ENCODE results near the gene UAP1. TPM values are rescaled to one million over a fixed set of nuclear protein-coding genes. Genes with fewer than 3 reads are reported as not detected.
A peak's percentile ranks its signal among the peaks of the same experiment; 100 is the strongest.

The UAP1 gene
- total and polyA plus RNA-seq, 2 experiments from 2014 or later: 406 to 534 TPM

DNA sequence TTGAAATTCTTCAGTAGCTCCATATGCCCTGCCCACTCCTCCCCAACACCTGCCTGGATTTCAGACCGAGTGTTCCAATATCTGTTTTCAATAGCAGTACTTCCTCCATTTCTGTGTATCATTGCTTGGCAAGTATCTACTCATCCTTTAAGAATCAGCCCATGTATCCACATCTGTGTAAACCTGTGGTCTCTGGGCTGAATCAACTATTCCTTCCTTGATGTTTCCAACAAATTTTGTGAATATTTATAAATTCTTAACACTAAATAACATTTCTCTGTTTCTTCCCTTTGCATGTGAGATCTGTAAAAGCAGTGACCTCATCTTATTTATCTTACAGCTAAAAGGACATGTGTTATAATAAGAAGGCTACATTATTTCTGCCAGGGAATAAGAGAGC is 26.0 kb upstream of the UAP1 start:
- in situ Hi-C loops (cut with MboI): no loop called here
- Histone ChIP-seq H3K79me2 (ENCODE audit: insufficient read depth) (no peaks in the 10 kb centered on the region; the same call in 1 of the 2 replicates), H3K27me3 (replicated peaks; ENCODE audit: insufficient read depth) (no peaks in the 10 kb centered on the region), H3K9me3 (ENCODE audit: low read depth) (no peaks in the 10 kb centered on the region), H3K36me3 (ENCODE audit: low read depth) (no peaks in the 10 kb centered on the region), H3K4me2 (ENCODE audit: unreplicated experiment) (no peak overlapping the region), H4K20me1 (ENCODE audit: insufficient read depth) (no peaks in the 10 kb centered on the region), H3K4me3 (no peak overlapping the region), H2AFZ (no peak overlapping the region), H3F3A (ENCODE audit: insufficient read depth) (peaks cover 53% of the 10 kb centered on the region), H3K27ac (peak overlapping the region; percentile 92; the same call in 1 of the 2 replicates), H3K9me2 (ENCODE audit: insufficient read depth) (no peaks in the 10 kb centered on the region), H3K4me1 (ENCODE audit: insufficient read depth) (peaks cover 48% of the 10 kb centered on the region), H3K9ac (no peak overlapping the region)
- TF ChIP-seq EZH2 (IDR thresholded peaks at IDR 0.05; ENCODE audit: insufficient read depth, poor library complexity, severe bottlenecking) (no peak), EZH2phosphoT487 (IDR thresholded peaks at IDR 0.05; ENCODE audit: insufficient read depth, low read depth) (no peak)
- 89 to 100% methylated on average over 1 of the region's 1 CpG for WGBS, 2 experiments (ENCODE audit: low coverage in 1 of 2, low lambda C conversion rate in 2 of 2, missing lambda C conversion rate in 2 of 2)
- peak; percentile 19 for DNase-seq

DNA sequence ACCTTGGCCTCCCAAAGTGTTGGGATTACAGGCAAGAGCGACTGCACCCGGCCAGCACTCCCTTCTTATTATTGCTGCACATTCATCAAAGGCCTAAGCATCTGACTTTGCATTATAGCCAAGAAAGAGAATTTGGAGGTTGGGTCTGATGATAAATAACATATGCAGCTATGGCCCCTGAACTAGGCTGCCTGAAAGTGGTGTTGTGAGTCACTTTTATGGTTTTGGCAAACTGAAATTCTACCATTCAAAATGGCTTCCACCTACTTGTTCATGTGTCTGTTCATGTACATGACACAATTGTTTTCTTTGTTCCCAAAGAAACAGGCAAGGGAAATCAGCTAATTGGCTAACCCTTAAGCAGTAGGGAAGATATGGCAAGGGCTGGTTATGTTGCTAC is 25.0 kb upstream of the UAP1 start:
- H3K4me1 ChIP-seq (ENCODE audit: insufficient read depth): peaks cover 57% of the 10 kb centered on the region
- H3K4me2 ChIP-seq (ENCODE audit: unreplicated experiment): no peak overlapping the region
- TF ChIP-seq EZH2 (IDR thresholded peaks at IDR 0.05; ENCODE audit: insufficient read depth, poor library complexity, severe bottlenecking): no peak
- TF ChIP-seq EZH2phosphoT487 (IDR thresholded peaks at IDR 0.05; ENCODE audit: insufficient read depth, low read depth): no peak
- peaks cover 4% of the 10 kb centered on the region; the same call in 1 of the 2 replicates for H3K79me2 ChIP-seq (ENCODE audit: insufficient read depth)
- H3K27ac ChIP-seq: peak overlapping the region; percentile 92
- H3K27me3 ChIP-seq (replicated peaks; ENCODE audit: insufficient read depth): no peaks in the 10 kb centered on the region
- no peaks in the 10 kb centered on the region for H3K9me3 ChIP-seq (ENCODE audit: low read depth)
- H3K36me3 ChIP-seq (ENCODE audit: low read depth): no peaks in the 10 kb centered on the region
- H3K4me3 ChIP-seq: no peak overlapping the region
- peaks cover 59% of the 10 kb centered on the region for H3F3A ChIP-seq (ENCODE audit: insufficient read depth)
- H3K9ac ChIP-seq: no peak overlapping the region
- in situ Hi-C loops (cut with MboI): no loop called here
- 20 to 22% methylated on average over 2 of the region's 2 CpGs for WGBS, 2 experiments (ENCODE audit: low coverage in 1 of 2, low lambda C conversion rate in 2 of 2, missing lambda C conversion rate in 2 of 2)
- no peaks in the 10 kb centered on the region for H4K20me1 ChIP-seq (ENCODE audit: insufficient read depth)
- 0 out of 2 replicates have a peak overlapping the region, but pooled peaks have one; percentile 20 for H2AFZ ChIP-seq
- peak; percentile 67 for DNase-seq
- H3K9me2 ChIP-seq (ENCODE audit: insufficient read depth): no peaks in the 10 kb centered on the region

DNA sequence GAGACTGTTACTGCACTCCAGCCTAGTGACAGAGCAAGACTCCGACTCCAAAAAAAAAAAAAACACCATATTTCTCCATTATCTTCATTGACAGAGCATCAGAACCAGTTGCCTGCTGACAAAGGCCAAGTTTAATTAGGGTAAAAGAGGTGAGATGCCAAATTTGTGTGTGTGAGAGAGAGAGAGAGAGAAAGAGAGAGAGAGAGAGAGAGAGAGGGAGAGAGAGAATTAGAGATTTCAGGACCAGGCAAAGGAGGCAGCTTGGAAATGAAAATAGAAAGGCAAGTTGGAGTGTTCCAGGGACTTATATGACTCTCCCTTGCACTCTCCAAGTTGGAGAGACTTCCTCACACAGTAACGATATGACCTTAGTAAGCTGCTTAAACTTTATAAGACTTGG is 24.3 kb upstream of the UAP1 start:
- H2AFZ ChIP-seq: no peak overlapping the region
- 36 to 41% methylated on average over 2 of the region's 2 CpGs for WGBS, 2 experiments (ENCODE audit: low coverage in 1 of 2, low lambda C conversion rate in 2 of 2, missing lambda C conversion rate in 2 of 2)
- H3K9me3 ChIP-seq (ENCODE audit: low read depth): no peaks in the 10 kb centered on the region
- peaks cover 61% of the 10 kb centered on the region for H3K4me1 ChIP-seq (ENCODE audit: insufficient read depth)
- no peaks in the 10 kb centered on the region for H3K9me2 ChIP-seq (ENCODE audit: insufficient read depth)
- peaks cover 63% of the 10 kb centered on the region for H3F3A ChIP-seq (ENCODE audit: insufficient read depth)
- DNase-seq: peak; percentile 30
- in situ Hi-C loops (cut with MboI): no loop called here
- TF ChIP-seq EZH2phosphoT487 (IDR thresholded peaks at IDR 0.05; ENCODE audit: insufficient read depth, low read depth) (no peak), EZH2 (IDR thresholded peaks at IDR 0.05; ENCODE audit: insufficient read depth, poor library complexity, severe bottlenecking) (no peak)
- H3K9ac ChIP-seq: no peak overlapping the region
- no peak overlapping the region for H3K4me3 ChIP-seq
- H3K27ac ChIP-seq: peak overlapping the region; percentile 92
- no peak overlapping the region for H3K4me2 ChIP-seq (ENCODE audit: unreplicated experiment)
- peaks cover 4% of the 10 kb centered on the region; the same call in 1 of the 2 replicates for H3K79me2 ChIP-seq (ENCODE audit: insufficient read depth)
- no peaks in the 10 kb centered on the region for H4K20me1 ChIP-seq (ENCODE audit: insufficient read depth)
- H3K36me3 ChIP-seq (ENCODE audit: low read depth): no peaks in the 10 kb centered on the region
- no peaks in the 10 kb centered on the region for H3K27me3 ChIP-seq (replicated peaks; ENCODE audit: insufficient read depth)

DNA sequence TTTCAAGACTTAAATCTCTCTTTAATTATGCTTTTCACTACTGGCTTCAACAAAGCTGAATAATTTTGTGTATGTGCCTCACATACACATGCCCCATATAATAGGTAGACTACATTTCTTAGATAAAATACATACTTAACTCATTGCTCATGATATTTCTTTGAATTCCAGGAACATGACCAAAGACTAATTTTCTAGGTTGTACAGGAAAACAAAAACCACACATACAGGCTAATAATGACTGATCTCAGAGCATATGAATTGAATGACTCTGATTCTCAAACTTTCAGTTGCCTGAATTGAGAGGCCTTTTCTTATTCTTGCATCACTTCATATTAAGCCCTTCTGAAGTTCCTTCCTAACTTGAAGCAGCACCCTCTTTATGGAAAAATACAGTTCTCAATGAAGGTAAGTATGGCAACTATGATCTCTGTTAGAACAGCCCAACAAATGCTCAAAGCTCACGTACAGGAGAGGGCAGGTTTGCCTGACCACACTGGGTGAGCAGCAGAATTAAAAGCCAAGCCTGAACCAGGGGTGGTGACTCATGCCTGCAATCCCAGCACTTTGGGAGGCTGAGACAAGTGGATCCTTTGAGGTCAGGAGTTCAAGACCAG is 22.6 kb upstream of the UAP1 start:
- TF ChIP-seq EZH2phosphoT487 (IDR thresholded peaks at IDR 0.05; ENCODE audit: insufficient read depth, low read depth): peak; percentile 93
- TF ChIP-seq EZH2 (IDR thresholded peaks at IDR 0.05; ENCODE audit: insufficient read depth, poor library complexity, severe bottlenecking): no peak
- WGBS, 2 experiments (ENCODE audit: low coverage in 1 of 2, low lambda C conversion rate in 2 of 2, missing lambda C conversion rate in 2 of 2): 0% methylated on average over 1 of the region's 1 CpG
- H3K9me2 ChIP-seq (ENCODE audit: insufficient read depth): no peaks in the 10 kb centered on the region
- H3K9me3 ChIP-seq (ENCODE audit: low read depth): no peaks in the 10 kb centered on the region
- H3K4me2 ChIP-seq (ENCODE audit: unreplicated experiment): peak overlapping the region; percentile 71
- H3K79me2 ChIP-seq (ENCODE audit: insufficient read depth): peaks cover 4% of the 10 kb centered on the region; the same call in 1 of the 2 replicates
- peak overlapping the region; percentile 60 for H3K9ac ChIP-seq
- H3K4me3 ChIP-seq: peak overlapping the region; percentile 12
- in situ Hi-C loops (cut with MboI): no loop called here
- H3F3A ChIP-seq (ENCODE audit: insufficient read depth): peaks cover 73% of the 10 kb centered on the region
- no peaks in the 10 kb centered on the region for H3K27me3 ChIP-seq (replicated peaks; ENCODE audit: insufficient read depth)
- peak overlapping the region; percentile 92 for H3K27ac ChIP-seq
- DNase-seq: peak; percentile 94
- peaks cover 70% of the 10 kb centered on the region for H3K4me1 ChIP-seq (ENCODE audit: insufficient read depth)
- H4K20me1 ChIP-seq (ENCODE audit: insufficient read depth): no peaks in the 10 kb centered on the region
- no peaks in the 10 kb centered on the region for H3K36me3 ChIP-seq (ENCODE audit: low read depth)
- no peak overlapping the region for H2AFZ ChIP-seq

All from GM23248 (cell line).